NB4 (cell line): Measurements from ENCODE around the gene KCNQ5.

Source experiments
- POLR2A ChIP-seq: IDR thresholded peaks from 2 replicates; pipeline ENCODE4 v1.6.1; 2011; ENCODE audit warnings: mild to moderate bottlenecking; ENCODE audit not compliant: insufficient read length; ENCODE audit errors: extremely low read depth
- TF ChIP-seq, protein P1 (sequence below): IDR thresholded peaks from one replicate; pipeline ENCODE4 v1.5.1; 2012; ENCODE audit warnings: low read depth, low read length

DNA sequence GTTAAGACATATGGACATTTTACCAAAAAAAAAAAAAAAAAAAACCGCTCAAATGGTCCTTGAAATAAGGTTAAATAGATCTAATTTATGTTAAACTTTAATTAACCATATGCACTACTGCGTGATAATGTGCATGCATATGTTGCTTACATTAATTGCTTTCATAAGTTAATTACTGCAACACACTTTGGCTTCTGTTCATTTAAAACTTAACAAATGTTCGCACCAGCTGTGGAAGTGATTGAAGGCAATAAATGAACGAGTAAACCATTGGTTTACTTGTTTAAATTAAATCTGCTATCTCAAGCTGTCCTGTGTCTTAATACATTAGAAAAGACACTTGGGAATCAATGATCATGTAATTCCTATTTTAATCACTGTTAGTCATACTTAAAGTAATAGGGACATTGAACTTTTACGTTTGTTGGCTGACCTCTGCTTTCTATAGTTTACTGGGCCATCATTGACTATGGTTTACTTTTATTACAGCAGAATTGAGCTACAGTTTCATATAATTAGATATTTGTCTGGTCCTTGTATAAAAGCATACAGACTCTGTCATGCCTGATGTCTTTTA, 308.8 kb downstream of the KCNQ5 start:
- TF ChIP-seq, protein P1, sequence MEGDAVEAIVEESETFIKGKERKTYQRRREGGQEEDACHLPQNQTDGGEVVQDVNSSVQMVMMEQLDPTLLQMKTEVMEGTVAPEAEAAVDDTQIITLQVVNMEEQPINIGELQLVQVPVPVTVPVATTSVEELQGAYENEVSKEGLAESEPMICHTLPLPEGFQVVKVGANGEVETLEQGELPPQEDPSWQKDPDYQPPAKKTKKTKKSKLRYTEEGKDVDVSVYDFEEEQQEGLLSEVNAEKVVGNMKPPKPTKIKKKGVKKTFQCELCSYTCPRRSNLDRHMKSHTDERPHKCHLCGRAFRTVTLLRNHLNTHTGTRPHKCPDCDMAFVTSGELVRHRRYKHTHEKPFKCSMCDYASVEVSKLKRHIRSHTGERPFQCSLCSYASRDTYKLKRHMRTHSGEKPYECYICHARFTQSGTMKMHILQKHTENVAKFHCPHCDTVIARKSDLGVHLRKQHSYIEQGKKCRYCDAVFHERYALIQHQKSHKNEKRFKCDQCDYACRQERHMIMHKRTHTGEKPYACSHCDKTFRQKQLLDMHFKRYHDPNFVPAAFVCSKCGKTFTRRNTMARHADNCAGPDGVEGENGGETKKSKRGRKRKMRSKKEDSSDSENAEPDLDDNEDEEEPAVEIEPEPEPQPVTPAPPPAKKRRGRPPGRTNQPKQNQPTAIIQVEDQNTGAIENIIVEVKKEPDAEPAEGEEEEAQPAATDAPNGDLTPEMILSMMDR: no peak
- TF ChIP-seq POLR2A: no peak
